Measurements from ENCODE around the gene MYO6. TPM values are rescaled to one million over a fixed set of nuclear protein-coding genes. Genes with fewer than 3 reads are reported as not detected.

MYO6 gene
- total RNA-seq, 1 experiment from 2014 or later, result 46.9 TPM

DNA sequence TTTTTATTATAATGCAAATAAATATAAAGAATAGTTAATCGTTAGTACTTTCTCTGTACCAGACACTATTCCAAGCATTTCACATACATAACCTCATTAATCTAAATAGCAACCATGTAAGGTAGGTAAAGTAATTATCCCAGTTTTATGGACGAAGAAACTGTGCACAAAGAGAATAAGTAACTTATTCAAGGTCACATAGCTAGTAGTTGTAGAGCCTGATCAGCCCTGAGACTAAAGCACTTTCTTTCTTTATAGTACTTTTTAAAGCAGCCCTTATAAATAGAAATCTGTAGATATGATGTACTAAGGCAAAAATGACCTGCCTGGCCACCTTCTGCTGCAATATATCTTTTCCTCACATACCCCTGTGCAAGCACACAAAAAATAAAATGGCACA, 104.8 kb downstream of the MYO6 start:
- Histone ChIP-seq H3K79me2 (ENCODE audit: insufficient read depth, low read length) (no peaks in the 10 kb centered on the region), H3K4ac (ENCODE audit: low read depth, low read length) (no peak overlapping the region)
- H3K4me1 Mint-ChIP-seq, result peaks cover 0 to 7% of the 10 kb centered on the region in 2 experiments; a peak in 1 of 4 replicates

More for the DNA sequence above, 104.8 kb downstream of the MYO6 start:
- Histone ChIP-seq H3K27ac (ENCODE audit: insufficient read length, low read depth, low read length) (no peak overlapping the region), H3K4me2 (ENCODE audit: insufficient read depth, insufficient read length, low read length) (no peak overlapping the region), H3K23me2 (ENCODE audit: insufficient read length, low read depth, low read length, poor library complexity, severe bottlenecking) (no peaks in the 10 kb centered on the region), H3K79me1 (ENCODE audit: insufficient read depth, low read depth, low read length, poor library complexity, severe bottlenecking) (no peaks in the 10 kb centered on the region), H3K23ac (ENCODE audit: insufficient read length, low read depth, low read length) (no peak overlapping the region), H3K4me1 (ENCODE audit: insufficient read depth, low read length) (no peaks in the 10 kb centered on the region), H4K20me1 (ENCODE audit: control insufficient read depth, insufficient read depth, insufficient read length) (no peaks in the 10 kb centered on the region), H2BK5ac (ENCODE audit: insufficient read length, low read length) (no peak overlapping the region), H3K27me3 (ENCODE audit: insufficient read depth, low read length) (no peaks in the 10 kb centered on the region), H2AK5ac (ENCODE audit: insufficient read length, low read length) (no peak overlapping the region), H3K56ac (ENCODE audit: insufficient read length, low read depth, low read length) (no peak overlapping the region), H3K9me3 (ENCODE audit: control insufficient read depth, low read depth, low read length) (no peaks in the 10 kb centered on the region), H2BK15ac (ENCODE audit: low read depth, low read length) (no peak overlapping the region), H3T11ph (ENCODE audit: low read length) (no peak overlapping the region), H2BK12ac (ENCODE audit: insufficient read length, low read depth, low read length) (no peak overlapping the region), H2BK20ac (ENCODE audit: low read depth, low read length, poor library complexity, severe bottlenecking) (no peak overlapping the region), H4K91ac (ENCODE audit: insufficient read length, low read depth, low read length) (no peak overlapping the region), H4K8ac (replicated peaks; ENCODE audit: insufficient read length, low read depth, low read length) (no peak overlapping the region), H3K9ac (ENCODE audit: extremely low read depth, insufficient read length, low read length) (no peak overlapping the region), H3K14ac (ENCODE audit: insufficient read depth, low read length) (no peak overlapping the region), H4K5ac (ENCODE audit: insufficient read length, low read depth, low read length) (no peak overlapping the region), H2BK120ac (ENCODE audit: low read depth, low read length, poor library complexity, severe bottlenecking) (no peak overlapping the region), H2AFZ (ENCODE audit: low read length) (no peak overlapping the region), H3K18ac (ENCODE audit: insufficient read length, low read depth, low read length) (no peak overlapping the region)
- Mint-ChIP-seq H3K9me3 (no peaks in the 10 kb centered on the region), H3K27me3 (ENCODE audit: low read depth) (no peaks in the 10 kb centered on the region), H3K4me3 (no peak overlapping the region), H3K36me3 (ENCODE audit: insufficient read depth in 1 of 3, low read depth in 3 of 3) (peaks cover 2 to 9% (median 4%) of the 10 kb centered on the region in 3 experiments; a peak in 4 of 7 replicates), H3K27ac (no peak overlapping the region)
- TF ChIP-seq, protein P1, sequence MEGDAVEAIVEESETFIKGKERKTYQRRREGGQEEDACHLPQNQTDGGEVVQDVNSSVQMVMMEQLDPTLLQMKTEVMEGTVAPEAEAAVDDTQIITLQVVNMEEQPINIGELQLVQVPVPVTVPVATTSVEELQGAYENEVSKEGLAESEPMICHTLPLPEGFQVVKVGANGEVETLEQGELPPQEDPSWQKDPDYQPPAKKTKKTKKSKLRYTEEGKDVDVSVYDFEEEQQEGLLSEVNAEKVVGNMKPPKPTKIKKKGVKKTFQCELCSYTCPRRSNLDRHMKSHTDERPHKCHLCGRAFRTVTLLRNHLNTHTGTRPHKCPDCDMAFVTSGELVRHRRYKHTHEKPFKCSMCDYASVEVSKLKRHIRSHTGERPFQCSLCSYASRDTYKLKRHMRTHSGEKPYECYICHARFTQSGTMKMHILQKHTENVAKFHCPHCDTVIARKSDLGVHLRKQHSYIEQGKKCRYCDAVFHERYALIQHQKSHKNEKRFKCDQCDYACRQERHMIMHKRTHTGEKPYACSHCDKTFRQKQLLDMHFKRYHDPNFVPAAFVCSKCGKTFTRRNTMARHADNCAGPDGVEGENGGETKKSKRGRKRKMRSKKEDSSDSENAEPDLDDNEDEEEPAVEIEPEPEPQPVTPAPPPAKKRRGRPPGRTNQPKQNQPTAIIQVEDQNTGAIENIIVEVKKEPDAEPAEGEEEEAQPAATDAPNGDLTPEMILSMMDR (conservative IDR thresholded peaks at IDR 0.05), result no peak
- no peak for DNase-seq
- no CpG with 5 or more reads among the region's 2 CpGs for WGBS (ENCODE audit: extremely low coverage, insufficient read length, low lambda C conversion rate)

Data from H9 (cell line).